Suppressor macrophage (primary cell): ENCODE data around the gene LRRC72.
"Not testable (repeated sequence)": the region's sequence is repeated elsewhere in the genome, so short reads cannot be mapped to it uniquely, and the experiment has no call there.

Source experiments
- DNase-seq, 4 experiments: peaks; one replicate each; pipeline ENCODE4 v3.0.0-alpha.2; 2020 to 2022

The LRRC72 gene

DNA sequence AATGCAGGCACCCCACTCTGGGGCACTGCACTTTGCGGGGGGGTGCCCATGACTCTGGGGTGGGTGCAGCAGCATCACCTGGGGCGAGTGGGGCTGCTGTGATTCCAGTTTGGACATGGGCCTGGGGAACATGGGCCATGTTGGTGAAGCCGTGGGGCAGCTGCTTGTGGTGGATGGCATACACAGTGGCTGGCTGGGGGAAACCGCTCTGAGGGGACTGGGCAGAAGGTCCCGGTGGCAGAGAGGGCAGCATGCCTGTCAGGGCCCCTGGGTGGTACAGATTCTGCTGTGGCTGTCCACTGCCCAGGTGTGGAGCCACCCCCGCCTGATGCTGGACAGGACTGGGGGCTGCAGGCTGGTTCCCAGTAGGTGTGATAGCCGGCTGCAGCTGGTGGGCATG is 57.2 kb downstream of the LRRC72 start:
- no peak for DNase-seq

DNA sequence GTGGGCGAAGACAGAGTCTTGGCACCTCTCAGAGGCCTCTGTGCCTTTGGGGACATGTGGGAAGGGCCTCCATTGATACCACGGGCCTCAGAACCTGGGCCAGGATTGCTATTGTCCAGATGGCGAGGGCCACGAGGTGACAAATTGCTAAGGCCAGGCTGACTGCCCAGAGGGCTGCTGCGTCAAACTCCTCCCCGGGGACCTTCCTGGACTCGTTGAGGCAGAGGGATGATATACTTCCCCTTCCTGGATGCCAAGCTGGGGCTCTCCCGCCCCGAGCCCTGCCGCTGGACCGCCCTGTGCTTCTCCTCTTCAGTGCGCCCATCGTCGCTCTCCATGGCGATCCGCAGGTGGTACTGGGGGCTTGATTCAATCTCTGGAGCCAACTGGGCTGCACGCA is 58.9 kb downstream of the LRRC72 start:
- no peak for DNase-seq

- DNase-seq = peak in 1 of 4 experiments; percentile 6
Observed at GRCh38 chr7:16586081-16586874, 59.7 kb downstream of the LRRC72 start.

- DNase-seq = no peak
Observed at GRCh38 chr7:16587129-16587528, 60.5 kb downstream of the LRRC72 start.

- DNase-seq = no peak
Observed at GRCh38 chr7:16587790-16588189, 61.2 kb downstream of the LRRC72 start.

- no peak for DNase-seq
Observed at GRCh38 chr7:16589881-16590280, 63.3 kb downstream of the LRRC72 start.

- DNase-seq = peak in 1 of 4 experiments; percentile 2
Observed at GRCh38 chr7:16590424-16590823, 63.8 kb downstream of the LRRC72 start.

- DNase-seq = no peak
Observed at GRCh38 chr7:16592395-16592794, 65.8 kb downstream of the LRRC72 start.

DNA sequence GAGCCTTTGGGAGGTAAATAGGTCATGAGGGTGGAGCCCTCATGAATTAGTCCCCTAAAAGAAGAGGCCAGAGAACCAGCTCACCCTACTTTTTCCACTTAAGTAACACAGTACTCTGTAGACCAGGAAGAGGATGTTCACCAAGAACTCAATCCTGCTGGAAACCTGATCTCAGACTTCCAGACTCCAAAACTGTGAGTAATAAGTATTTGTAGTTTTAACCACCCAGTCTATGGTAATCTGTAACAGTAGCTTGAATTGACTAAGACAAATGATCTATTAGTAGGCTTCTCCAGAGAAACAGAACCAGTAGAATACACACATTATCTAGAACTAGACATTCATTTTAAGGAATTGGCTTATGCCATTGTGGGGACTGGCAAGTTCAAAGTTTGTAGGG is 67.4 kb downstream of the LRRC72 start:
- DNase-seq = no peak

DNA sequence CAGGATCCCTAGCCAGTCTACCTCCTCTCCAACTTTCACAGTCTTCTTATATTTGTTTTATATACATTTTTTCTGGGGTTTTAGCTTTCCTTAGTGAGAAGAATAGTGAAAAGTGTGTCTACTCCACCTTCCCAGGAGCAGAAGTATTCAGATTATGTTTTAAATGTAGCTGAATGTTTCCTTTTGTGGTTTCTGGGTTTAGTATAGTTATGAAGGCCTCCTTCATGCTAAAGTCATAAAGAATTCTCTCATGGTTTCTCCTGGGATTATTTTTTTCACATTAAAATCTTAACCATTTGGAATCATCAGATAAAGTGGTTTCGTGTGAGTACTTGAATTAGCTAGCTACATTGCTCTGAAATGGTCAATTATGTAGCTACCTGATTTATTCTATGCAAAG is 68.1 kb downstream of the LRRC72 start:
- no peak for DNase-seq

DNA sequence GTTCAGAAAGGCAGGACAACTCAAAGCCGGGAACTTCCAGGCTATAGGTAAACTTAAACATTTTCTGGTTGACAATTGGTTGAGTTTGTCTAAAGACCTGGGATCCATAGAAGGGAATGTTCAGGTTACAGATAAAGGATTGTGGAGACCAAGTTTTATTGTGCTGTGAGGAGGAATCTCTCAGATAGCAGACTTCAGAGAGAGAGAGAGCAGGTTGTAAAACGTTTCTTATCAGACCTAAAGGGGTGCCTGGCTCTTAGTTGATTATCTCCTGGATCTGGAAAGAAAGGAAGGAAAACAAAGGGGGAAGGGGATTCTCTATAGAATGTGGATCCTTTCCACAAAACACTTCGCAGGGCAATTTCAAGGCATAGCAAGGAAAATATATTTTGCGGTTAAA is 69.0 kb downstream of the LRRC72 start:
- not testable (repeated sequence) for DNase-seq

DNA sequence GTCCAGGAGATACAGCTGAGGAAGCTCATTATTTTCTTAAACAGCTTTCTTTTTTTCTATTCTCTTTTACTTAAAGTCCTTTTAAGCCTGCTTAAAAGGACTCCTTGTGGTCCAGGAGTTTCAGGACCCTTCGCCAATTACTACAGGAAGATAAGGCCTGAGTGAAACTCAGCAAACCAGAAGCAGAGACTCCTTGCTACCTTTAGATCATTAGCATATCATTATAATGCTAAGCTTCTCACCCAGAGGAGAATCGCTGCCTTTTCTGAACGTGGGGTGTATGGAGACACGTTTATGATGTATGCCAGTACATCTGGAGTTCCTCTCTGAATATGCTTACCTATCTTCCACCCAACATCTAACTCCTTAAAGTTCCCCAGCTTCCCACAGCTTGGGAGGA is 71.4 kb downstream of the LRRC72 start:
- no peak for DNase-seq

GRCh38 chr7:16599860-16600259 is 73.2 kb downstream of the LRRC72 start:
- DNase-seq = no peak

GRCh38 chr7:16603633-16604032 is 77.0 kb downstream of the LRRC72 start:
- no peak for DNase-seq

DNA sequence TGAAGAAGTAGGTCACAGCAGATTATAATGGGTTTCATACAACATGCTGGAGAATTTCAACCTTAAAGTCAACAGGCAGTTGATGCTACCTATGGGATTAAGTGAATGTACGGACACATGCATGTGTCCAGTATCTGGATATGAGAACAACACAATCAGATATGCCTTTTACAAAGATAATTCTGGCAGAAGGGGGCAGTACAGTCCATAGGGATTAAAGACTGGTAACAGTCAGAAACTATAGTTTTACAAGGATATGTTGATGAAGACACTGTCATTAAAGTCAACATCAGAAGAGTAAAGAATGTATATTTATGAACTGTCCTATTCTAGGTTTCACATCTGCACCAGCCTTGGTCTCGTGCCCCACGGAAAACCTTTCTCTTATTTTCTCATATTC is 77.4 kb downstream of the LRRC72 start:
- DNase-seq = no peak

DNA sequence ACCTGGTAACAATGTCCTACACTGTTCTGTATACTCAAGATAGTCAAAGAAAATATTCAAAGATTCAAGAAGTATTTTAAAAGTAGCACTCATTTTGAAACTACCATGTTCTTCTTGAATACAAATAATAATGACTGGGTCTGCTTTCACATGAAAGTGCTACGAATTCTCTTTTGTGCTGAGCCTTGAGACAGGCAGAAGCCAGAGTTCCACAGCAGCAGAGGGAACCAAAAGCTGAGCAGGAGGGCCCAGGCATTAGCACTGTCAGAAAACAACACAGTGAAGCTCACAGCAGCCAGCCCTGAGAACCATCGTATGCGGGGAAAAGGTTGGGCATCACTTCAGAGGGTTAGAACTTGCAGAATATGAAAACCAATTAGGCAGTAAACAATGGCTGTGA is 80.1 kb downstream of the LRRC72 start:
- DNase-seq = no peak

GRCh38 chr7:16609842-16610450 is 83.3 kb downstream of the LRRC72 start:
- DNase-seq = no peak

DNA sequence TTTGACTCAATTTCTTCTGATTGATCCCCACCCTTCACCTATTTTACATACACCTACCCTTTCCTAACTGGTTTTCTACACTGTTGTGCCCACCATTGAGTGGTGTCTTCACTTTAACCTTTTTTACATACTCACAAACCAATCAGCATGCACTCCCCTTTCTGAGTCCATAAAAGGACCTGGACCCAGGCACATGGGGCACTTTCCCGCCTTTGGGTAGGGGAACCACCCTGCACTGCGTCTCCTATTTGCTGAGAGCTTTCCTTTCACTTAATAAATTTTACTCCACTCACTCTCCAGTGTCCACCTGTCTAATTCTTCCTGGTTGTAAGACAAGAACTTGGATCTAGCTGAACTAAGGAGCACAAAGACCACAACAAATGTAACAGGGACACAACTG is 85.1 kb downstream of the LRRC72 start:
- no peak for DNase-seq

DNA sequence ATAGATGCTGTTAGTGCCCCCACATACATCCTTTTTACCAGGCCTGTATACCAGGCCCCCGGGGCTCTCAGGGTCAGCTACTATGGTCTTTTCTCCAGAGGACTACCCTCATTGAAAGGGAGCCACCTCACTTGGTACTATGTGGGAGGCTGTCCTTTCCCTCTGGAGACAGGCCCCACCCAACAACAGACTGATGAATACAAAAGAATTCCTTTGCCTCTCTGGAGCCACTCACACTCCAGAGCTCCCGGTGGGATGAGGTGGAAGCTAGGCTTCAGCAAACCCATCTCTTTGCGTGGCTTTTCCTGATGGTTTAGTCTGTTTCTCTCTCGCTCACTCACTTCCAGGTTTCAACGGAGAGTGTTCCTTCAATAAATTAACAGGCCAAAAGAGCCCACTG is 88.6 kb downstream of the LRRC72 start:
- DNase-seq = no peak

DNA sequence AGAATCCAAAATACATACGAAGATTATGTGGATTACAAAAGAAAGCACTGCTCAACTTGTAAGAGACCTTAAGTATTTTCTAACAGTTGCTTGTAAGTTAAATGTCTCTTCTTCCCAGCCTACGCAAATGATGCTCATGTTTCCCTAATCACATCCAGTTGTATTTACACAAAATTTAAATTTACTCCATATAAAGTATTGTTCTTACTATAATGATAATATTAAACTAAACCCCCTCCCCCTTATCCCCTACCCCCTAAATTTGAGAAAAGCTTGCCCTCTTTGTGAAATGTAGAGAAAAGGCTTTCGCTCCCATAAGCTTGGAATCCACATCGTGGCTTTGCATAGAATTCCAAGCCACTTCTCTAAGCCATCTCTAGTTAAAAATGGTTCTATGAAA is 89.5 kb downstream of the LRRC72 start:
- no peak for DNase-seq

GRCh38 chr7:16616542-16616941 is 89.9 kb downstream of the LRRC72 start:
- no peak for DNase-seq

GRCh38 chr7:16619979-16620408 is 93.4 kb downstream of the LRRC72 start:
- DNase-seq = peak in 3 of 4 experiments; percentile 11 to 39 (median 19)

- no peak for DNase-seq
Observed at GRCh38 chr7:16626388-16626787, 99.8 kb downstream of the LRRC72 start.

- no peak for DNase-seq
Observed at GRCh38 chr7:16627236-16627635, 100.6 kb downstream of the LRRC72 start.
